GM19193 (cell line): ENCODE data around the gene DCXR.

Experiments used
- POLR2A ChIP-seq: IDR thresholded peaks from 4 replicates; pipeline ENCODE4 v1.6.1; 2011; ENCODE audit not compliant: insufficient read depth, insufficient read length; ENCODE audit errors: extremely low read depth

DCXR gene

GRCh38 chr17:82010575-82011525 is 26.6 kb downstream of the DCXR start:
- no peak for TF ChIP-seq POLR2A

- no peak for TF ChIP-seq POLR2A
Observed at GRCh38 chr17:82009413-82009812, 28.1 kb downstream of the DCXR start.

- no peak for TF ChIP-seq POLR2A
Observed at GRCh38 chr17:82008941-82009405, 28.5 kb downstream of the DCXR start.

DNA sequence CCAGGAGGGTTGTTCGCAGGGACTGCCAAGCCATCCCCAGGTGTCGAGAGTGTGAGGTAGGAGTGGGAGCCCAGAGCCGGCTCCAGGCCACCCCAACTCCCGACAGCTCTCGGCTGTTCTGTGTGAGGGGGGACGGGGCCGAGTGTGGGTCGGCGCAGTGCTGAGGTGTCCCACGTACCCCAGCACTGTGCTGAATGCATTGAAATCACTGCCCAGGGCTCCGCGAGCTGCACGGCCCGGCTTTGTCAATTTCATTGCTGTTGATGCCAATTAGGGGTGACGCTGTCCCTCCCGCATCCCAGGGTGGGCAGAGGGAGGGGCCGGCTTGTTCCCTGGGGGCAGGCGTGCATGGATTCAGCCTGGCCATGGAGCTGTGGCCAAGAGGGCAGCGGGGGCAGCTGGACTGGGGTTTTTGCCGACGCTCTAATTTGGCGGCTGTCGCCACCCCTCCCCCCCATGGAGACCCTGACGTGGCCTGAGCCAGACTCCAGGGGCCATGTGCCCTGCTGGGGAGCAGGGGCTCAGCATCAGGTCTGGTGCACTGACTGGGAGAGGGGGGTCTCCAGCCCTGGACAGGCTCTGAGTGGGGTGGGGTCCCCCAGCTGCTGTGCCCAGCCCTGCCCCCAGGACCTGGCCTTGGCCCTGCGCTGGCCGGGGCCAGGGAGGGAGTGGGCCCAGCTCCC is 29.1 kb downstream of the DCXR start:
- TF ChIP-seq POLR2A: no peak

DNA sequence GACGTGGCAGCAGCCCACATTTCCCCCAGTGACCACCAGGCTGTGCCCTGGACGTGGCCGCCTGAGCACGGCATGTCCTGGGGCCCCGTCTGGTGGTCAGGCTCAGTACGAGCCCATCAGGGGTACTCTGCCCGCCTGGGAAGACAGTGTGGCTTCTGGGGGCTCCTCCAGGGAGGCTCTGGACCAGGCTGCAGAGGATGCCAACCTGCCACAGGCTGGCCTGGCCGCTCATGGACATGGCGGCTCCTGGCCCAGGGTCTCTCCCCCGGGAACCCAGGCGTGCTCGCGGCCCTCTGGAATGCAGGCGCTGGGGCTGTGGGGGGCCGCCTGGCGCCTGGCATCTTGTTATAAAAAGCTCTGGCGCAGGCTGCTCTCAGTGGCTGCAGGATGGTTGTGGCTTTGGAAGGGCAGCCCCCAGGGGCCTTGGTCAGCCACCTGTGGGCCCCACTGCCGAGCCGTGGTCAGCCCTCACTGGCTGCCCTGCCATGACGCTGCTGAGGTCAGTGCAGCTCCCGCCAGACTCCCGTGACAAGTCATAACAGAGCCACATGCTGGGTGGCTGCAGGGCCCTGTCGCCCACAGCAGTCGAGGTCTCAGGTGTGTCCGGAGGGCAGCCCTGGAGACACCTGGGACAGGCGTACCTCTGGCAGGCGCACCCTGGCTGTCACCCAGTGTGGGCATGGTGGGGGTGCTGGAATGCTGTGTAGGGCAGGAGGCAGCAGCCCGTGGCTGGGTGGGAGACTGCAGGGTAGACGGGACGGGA is 29.8 kb downstream of the DCXR start:
- no peak for TF ChIP-seq POLR2A

DNA sequence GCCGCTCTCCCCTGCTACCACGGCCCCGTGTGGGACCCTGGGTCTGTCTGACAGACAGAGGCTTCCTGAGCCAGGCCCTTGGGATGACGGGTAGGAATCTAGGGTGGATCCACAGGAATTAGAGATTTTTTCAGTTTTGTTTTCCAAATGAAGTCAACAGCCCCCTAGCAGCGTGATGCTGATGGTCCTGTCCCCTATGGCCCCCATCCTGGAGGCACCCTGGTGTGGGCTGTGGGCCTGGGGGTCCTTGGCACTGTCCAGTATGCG is 30.3 kb downstream of the DCXR start:
- no peak for TF ChIP-seq POLR2A

GRCh38 chr17:82006468-82007227 is 30.8 kb downstream of the DCXR start:
- no peak for TF ChIP-seq POLR2A

GRCh38 chr17:82005701-82006348 is 31.7 kb downstream of the DCXR start:
- no peak for TF ChIP-seq POLR2A

GRCh38 chr17:82004517-82005455 is 32.7 kb downstream of the DCXR start:
- no peak for TF ChIP-seq POLR2A

DNA sequence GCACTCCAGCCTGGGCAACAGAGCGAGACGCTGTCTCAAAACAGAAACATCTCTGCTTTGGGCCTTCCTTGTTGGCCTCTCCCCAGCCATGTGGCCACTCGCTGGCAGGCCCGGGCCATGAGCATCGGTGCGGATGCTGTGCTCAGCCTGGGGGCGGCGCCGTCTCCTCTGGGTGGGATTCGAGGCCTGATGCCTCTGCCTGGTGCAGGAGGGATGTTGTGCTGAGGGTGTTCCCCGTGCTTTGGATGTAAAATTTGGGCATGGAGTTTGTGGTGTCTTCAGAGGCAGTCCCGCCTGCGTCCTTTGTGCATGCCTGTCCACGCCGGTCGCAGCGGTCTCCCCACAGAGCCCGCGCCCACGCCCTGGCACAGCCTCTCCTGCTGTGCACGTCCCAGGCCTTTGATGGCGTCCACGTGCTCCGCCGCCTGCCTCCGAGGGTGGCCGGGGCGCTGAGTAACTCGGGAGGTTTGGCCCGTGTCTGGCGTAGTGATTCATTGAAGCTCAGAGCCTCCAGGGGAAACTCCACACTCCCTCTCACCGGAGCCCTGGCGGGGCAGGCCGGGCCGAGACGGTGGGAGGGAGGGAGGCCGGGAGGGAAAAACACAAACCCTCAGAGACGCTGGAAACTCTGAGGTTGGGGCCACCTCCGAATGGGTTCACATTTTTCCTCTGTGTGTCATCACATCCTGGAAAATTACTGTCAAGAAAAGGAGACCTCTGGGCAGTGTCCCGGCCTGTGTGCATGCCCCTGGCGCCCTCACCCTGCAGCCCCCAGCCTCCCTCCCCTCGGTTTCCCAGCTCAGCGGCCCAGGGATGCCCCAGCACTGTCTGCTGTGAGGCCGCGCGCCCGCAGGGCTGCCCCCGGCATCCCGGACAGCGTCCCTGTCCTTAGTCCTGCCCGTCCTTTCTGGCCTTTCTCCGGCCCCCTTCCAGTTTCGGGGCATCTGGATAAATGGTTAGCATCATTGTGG is 33.8 kb downstream of the DCXR start:
- TF ChIP-seq POLR2A: no peak

DNA sequence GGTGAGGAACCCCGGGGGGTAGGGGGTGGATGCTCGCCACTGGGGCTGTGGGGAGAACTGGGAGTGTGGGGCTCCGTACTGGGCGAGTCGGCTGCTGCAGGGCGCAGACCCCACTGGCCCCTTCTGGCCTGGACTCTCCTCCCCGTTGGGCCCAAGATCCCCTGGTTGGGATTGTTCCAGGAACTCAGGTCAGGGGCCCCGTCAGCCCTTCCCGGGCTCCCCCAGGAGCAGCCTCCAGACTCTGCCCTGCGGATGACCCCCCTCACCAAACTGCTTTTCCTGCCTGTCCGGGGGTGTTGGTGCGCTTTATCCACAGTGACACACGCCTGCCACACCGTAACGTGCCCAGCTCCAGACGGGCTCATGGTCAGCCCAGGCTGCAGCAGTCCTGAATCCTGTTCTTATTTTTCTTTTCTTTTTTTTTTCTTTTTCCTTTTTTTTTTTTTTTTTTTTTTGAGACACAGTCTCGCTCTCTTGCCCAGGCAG is 35.9 kb downstream of the DCXR start:
- TF ChIP-seq POLR2A: no peak
